Measurements from ENCODE around the gene HERC3.

The HERC3 gene

DNA sequence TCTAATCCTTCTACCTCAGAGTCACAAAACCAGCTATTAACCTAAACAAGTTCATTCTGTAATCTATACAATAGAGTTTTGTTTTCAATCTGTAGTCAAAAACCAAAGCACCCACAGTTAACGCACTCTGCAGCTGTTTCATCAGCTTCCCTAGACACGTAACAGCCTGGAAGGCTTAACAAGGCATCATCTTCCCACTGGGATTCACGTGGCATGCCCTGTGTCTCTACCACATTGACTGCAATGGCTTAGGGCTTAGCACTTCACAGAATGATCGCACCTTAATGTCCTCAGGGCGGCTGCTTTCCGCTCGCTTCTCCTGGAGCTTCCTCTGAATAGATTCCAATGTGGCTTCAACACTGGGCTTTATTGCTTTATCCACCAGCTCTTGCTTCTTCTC lies 155.1 kb downstream of the HERC3 start:
- no peak for DNase-seq

DNA sequence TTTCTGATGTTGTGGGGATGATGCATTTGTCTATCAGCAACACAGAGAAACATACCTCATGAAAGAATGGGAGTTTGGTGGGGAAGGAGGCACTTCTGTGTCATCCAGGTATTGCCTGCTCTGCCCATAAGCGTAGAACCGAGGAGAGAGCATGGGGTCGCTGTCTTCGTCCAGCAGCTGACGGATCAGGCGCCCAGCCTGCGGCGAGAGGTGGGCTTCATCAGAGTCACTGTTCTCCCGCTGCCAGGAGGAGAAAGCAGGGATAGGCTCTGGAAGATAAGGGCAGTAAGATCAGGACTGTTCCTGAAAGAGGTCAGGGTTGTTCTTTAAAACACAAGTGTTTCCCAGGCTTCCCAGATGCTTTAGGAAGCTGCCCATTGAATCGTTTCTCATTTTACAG lies 158.1 kb downstream of the HERC3 start:
- DNase-seq = no peak

- no peak for DNase-seq
These were observed 159.2 kb downstream of the HERC3 start for GRCh38 chr4:88751258-88752075.

- no peak for DNase-seq
These were observed 159.8 kb downstream of the HERC3 start for GRCh38 chr4:88752076-88752463.

GRCh38 chr4:88752754-88753153 lies 160.5 kb downstream of the HERC3 start:
- DNase-seq = no peak

DNA sequence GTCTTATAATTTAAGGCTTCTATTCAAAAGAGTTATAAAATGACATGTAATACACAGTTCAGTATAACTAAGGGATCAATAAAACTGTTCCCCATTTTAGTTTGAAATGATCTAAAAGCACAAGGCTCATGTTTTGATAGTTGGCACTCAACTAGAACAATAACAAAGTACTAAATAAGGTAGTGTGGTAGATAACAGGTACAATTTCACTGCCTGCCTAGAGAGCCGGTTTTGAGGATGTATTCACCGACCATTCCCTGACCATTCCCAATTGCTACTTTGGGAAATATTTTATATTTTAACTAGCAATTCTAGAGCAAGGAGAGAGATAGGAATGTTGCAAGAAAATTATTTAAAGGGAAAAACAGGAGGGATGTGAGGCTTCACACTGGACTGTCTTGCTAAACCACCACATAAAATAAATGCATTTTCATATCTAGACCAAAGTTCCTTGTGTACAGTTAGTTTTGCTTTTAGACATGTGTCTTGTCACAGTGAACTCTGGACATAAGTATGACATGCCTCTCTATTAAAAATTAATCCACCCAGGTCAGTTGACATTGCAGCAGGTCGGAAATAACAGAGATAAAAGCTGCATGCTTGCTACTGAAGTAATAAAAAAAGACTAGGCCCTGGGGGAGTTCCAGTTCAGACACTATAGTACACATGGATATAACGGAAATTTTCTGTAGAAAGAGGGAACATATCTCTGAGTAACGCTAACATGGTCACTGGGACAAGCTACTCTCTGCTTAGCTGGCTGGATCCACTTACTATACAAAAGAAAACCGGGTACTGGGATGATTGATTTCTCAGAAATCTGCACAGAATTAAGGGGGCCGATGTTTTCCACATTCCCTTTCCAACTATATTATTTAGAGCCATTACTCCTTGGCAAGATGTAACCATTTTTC lies 161.6 kb downstream of the HERC3 start:
- DNase-seq = no peak

- no peak for DNase-seq
These were observed 162.5 kb downstream of the HERC3 start for GRCh38 chr4:88754796-88755195.

- DNase-seq = no peak
These were observed 163.2 kb downstream of the HERC3 start for GRCh38 chr4:88755454-88755853.

GRCh38 chr4:88756149-88756548 lies 163.9 kb downstream of the HERC3 start:
- DNase-seq = no peak

DNA sequence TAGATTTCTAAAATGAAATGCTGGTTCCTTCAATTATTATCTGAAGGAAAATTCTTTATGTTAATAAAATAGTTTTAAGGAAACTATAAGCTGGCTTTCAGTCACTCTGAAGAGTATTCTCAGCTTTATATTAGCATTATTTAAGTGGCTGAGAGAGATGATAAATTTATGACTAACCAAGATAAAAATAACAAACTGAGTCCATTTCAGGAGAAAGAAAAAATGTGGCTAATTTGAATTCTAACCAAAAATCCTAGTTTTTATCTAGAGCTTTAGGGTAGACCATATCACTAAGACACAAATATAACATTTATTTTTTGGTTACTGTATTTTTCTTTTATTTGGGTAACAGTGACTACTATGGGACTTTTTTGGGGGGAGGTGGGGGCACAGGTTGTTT lies 164.8 kb downstream of the HERC3 start:
- DNase-seq = no peak

- DNase-seq = peak; percentile 17
These were observed 165.5 kb downstream of the HERC3 start for GRCh38 chr4:88757776-88758175.

Data from midbrain (tissue), 1 donor.